A172 (cell line): ENCODE results near the gene PLD4. TPM values are rescaled to one million over a fixed set of nuclear protein-coding genes. Genes with fewer than 3 reads are reported as not detected.
"Not testable (repeated sequence)": the region's sequence is repeated elsewhere in the genome, so short reads cannot be mapped to it uniquely, and the experiment has no call there.

ENCODE experiments used
- DNase-seq: peaks from one replicate; pipeline ENCODE4 v3.0.0-alpha.2; 2015; ENCODE audit warnings: low spot score
- total RNA-seq: library from RNA; depleted of rRNA; stranded (reverse); fragments of >200 nt; shearing (Covaris generic); gene quantifications from 2 replicates; pipeline ENCODE4 v1.2.3, GENCODE V29; 2014

PLD4 gene
- total RNA-seq, 1 experiment from 2014 or later: not detected

DNA sequence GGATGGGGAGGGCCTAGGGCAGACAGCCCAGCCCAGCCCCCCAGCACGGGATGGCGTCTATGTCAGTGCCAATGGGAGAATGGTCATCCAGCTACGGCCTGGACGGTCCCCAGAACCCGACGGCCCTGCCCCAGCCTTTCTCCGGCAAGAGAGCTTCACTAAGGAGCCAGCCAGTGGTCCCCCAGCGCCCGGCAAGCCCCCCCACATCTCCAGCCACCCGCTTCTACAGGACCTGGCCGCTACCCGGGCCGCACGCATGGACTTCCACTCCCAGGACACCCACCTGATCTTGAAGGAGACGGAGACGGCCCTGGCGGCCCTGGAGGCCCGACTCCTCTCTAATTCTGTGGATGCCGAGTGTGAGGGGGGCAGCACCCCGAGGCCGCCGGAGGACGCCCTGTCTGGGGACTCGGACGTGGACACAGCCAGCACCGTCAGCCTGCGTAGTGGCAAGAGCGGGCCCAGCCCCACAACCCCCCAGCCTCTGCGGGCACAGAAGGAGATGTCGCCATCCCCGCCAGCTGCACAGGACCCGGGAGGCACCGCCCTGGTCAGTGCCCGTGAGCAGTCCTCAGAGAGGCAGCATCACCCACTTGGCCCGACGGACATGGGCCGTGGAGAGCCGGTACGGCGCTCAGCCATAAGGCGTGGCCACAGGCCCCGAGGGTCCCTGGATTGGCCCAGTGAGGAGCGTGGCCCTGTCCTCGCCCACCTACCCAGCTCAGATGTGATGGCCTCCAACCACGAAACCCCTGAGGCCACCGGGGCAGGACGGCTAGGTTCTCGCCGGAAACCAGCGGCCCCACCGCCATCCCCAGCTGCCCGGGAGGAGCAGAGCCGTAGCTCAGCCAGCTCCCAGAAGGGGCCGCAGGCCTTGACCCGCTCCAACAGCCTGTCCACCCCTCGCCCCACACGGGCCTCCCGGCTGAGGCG, 37.7 kb upstream of the PLD4 start:
- DNase-seq: no peak

DNA sequence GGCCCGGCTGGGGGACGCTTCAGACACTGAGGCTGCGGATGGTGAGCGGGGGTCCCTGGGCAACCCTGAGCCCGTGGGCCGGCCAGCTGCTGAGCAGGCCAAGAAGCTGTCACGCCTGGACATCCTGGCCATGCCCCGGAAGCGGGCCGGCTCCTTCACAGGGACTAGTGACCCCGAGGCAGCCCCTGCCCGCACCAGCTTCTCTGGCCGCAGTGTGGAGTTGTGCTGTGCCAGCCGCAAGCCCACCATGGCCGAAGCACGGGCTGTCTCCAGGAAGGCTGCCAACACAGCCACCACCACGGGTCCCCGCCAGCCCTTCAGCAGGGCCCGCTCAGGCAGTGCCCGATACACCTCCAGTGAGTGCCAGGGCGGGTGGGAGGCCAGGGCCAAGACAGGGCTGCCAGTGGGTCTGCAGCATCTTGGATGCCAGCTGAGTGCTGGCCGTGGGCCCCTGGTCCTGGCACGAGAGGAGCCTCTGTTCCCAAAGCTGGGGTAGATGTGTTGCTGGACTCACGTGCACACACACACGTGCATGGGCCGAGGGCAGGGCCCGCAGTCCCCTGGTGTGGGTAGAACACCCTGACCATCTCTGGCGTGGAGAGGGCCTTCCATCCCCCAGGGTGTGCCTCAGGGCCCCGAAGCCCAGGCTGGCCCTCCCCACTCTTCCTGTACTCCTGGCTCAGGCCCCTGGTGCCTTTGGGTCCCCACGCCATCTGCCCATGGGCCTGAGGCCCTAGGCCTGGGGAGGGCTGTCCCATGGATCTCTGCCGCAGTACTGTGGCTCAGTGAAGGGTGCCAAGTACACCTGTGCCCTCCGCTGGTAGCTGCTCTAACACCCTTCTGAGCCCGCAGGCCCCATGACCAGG, 36.8 kb upstream of the PLD4 start:
- no peak for DNase-seq

DNA sequence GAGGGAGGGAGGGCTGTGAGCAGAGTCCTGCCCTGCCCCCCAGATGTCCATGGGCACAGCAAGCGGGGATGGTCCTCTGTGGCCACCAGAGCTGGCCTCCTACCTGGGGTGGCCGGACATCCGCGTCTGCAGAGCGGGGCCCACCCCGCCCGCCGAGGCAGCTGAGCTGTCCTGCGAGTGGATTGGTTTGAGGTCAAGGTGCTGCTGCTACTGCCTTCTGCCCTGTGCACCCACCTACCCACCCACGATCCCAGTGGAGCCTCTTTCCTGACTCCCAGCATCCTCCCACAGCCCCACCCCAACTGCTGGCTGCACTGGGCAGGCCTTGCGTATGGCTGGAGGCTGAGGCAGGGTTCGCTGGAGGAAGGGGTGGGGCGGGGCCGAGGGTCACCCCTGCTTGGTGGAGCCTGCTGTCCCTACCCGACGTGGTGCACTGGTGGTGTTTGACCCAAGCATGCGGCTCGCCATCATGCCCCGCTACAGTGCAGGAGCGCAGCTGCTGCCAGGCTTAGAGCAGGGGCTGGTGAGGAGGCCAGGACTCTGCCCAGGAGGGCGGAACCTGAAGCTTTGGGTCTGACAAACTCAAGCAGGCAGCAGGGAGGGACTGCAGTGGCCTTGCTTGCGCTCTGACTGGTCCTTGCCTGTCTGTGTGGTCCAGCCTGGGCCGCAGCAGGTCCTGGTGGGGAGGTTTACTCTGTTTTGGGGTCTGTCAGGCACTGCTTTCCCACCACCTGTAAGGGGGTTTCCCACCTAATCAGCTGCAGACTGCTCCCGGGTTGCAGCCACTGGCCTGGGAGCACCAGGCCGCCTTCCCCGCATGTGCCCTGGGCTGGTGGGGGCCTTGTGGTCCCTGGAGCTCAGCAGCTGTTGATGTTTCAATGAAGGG, 35.9 kb upstream of the PLD4 start:
- no peak for DNase-seq

DNA sequence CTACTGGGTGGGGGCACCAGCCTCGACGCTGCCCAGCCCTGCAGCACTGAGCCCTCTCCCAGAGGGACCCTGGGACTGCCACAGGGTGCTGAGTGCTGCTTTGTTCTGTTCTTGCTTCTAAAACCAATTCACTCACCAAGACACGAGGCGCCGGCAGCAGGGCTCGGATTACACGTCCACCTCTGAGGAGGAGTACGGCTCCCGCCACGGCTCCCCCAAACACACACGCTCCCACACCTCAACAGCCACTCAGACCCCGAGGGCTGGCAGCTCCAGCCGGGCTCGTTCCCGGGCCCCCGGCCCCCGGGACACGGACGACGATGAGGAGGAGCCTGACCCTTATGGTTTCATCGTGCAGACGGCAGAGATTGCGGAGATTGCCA, 35.3 kb upstream of the PLD4 start:
- DNase-seq: no peak

DNA sequence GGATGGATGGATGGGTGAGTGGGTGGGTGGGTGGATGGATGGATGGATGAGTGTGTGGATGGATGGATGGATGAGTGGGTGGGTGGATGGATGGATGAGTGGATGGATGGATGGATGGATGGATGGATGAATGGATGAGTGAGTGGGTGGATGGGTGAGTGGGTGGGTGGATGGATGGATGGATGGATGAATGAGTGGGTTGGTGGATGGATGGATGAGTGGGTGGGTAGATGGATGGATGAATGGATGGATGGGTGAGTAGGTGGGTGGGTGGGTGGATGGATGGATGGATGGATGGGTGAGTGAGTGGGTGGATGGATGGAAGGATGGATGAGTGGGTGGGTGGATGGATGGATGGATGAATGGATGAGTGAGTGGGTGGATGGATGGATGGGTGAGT, 34.4 kb upstream of the PLD4 start:
- DNase-seq: not testable (repeated sequence)

DNA sequence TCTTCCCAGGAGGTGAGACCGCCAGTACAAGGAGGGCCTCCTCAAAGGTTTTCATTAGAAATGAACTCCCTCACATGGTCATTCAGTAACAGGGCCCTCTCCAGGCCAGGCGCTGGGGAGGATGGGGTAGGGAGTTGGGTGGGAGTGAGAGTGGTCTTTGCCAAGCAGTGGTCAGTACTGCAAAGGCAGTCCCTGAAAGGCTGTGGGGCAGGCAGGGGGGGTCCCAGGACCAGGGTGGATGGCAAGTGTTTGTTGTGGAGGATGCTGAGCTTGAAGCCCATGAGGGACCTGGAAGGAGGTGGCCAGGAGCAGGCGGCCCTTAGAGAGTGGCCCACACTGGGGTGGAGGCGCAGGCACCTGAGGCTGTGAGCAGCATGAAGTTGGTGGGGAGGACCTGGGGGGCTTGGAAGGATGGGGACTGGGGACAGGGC, 33.5 kb upstream of the PLD4 start:
- no peak for DNase-seq

DNA sequence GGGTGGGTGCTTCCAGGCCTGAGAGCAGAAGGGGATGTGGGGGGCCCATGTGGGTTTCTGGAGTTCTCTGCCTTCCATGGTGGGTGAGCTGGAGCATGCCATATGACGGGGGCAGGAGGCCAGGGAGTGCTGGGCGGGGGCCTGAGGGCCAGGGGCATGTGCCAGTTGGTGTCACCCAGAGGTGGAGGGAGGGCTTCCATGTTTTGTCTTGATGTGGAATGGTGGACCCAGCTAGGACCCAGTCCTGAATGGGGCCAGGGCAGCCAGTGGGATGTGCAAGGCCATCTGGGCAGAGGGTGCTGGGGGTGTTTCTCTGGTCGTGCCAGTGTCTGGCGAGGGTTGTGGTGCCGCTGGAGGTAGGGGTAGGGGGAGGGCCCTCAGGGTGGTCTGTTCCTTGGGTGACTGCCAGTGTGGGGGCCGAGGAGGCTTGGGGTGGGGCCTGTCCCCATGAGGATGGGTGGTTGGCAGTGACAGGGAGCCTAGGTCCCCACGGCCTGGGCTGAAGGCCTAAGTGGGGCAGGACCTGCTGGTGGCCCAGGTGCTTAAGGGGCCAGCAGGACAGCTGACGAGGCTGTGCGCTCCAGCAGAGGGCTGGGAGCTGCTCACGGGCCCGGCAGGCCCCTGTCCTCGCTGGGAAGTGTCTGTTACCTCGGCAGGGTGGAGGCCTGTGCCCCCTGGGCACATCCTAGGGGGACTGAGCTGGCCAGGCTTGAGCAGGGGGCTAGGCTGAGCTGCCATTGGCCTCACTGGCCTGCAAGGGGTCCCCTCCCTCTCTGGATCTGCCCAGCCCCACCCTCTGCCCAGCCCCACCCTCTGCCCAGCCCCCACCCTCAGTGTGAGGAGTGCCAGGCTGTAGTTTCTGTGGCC, 32.8 kb upstream of the PLD4 start:
- DNase-seq: no peak

DNA sequence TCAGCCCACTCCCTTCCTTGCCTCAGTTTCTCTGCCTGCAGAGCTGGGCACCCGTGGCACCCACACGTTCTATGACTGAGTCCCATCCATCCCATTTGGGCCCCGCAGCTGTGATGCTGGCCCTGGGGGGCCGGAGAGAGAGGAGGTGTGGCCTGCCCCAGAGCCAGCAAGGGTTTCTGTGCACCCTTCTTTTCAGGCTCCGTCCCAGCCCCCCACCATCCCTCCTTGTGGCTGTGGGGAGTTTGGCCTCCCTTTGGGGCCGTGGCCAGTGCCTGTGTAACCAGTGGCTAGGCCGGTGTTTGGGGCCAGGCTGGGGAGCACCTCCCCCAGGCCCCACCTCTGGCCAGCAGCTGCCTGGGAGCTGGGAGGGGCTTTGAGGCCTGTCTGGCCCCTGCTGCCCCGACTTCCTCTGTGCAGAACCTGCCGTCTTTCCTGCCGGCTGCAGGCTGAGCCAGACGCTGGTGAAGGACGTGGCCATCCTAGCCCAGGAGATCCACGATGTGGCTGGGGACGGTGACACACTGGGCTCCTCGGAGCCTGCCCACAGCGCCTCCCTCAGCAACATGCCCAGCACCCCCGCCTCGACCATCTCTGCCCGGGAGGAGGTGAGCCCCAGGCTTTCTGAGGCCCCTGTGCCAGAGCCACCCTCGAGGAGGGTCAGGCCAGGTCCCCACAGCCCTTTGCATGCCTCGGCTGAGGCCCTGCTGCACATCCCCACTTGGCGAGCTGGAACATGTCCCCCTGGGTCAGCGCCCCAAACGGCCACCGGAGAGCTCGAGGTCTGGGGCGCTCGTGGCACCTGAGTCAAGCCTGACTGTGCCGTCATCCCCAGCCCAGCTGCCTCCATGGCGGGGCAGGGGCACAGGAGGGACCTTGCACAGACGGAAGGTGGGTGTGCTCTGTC, 31.9 kb upstream of the PLD4 start:
- DNase-seq: no peak

DNA sequence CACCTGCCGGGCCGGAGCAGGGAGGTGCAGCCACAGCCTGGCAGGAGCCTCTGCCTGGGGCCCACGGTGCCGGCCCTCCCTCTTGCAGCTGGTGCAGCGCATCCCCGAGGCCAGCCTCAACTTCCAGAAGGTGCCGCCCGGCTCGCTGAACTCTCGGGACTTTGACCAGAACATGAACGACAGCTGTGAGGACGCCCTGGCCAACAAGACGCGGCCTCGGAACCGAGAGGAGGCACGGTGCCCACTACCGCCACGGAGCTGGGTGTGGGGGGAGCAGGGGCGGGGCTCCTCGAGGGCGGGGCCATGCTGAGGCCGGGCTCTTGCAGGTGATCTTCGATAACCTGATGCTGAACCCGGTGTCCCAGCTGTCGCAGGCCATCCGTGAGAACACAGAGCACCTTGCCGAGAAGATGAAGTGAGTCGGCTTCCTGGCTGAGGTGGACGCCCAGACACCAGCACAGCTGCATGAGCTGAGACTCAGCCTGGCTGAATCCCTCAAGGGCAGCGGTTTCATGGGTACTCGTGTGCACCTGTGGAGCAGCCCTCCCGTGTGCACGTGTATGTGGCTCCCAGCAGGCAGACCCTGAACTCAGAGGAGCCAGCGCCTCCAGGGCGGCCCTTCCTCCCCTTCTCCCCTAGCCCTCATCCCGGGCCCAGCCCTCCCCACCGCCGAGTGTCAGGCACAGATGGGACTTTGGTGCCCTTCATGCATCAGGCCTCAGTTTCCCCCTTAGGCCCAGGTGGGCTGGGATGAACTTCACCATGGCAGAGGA, 31.1 kb upstream of the PLD4 start:
- DNase-seq: no peak

DNA sequence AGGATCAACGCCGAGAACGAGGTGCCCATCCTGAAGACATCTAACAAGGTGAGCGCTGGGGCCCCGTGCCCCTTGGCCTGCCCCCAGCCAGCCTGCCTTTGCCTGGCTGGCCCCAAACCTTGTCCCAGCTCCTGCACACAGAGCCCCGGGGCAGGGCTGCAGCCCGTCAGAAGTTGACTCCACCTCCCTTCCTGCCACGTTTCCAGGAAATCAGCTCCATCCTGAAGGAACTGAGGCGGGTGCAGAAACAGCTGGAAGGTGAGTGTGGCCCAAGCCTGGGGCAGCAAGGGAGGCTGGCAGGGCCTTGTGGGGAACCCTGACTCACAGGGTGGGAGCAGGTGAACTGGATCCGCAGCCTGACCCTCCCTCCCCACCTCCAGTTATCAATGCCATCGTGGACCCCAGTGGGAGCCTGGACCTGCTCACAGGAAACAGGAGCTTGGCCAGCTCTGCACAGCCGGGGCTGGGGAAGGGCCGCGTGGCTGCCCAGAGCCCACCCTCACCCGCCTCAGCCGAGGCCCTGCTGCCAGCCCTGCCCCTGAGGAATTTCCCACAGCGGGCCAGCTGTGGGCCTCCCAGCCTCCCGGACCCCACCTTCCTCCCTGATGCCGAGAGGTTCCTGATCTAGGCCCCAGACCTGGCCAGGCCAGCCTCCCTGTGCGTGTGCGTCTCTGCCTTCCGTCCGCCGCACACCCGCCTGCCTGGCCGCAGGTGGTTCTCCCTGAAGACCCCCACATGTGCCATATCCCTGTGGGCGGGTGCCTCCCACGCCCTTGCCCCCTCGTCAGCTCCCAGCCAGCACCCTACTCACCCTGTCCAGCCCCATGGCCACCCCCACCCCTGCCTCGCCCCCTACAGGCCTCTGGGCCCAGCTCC, 30.1 kb upstream of the PLD4 start:
- DNase-seq: no peak

DNA sequence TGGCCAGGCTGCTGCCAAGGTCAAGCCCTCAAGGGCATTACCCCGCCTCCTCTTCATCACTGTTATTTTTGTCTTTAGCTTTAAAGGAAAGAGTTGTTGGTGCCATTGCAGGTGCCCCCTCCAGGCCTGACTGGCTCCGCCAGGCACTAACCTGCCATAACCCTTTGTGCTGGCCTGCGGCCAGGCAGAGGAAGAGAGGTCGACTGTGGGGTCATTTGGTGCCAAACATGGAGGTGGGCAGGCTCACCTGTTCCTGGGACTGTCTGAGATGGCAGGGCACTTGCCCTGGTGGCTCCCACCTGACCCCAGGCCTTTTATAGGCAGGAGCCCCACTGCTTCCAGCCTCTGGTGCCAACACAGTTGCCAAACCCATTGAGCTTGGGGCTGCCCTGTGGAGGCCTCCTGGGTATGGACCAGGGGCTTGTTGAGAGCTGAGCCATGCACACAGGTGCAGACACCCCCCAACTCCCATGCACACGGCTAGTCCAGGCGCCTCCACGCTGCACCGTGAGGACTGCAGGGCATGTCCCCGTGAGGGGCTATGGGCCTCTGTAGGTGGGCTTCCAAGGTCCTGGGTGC, 29.4 kb upstream of the PLD4 start:
- no peak for DNase-seq

DNA sequence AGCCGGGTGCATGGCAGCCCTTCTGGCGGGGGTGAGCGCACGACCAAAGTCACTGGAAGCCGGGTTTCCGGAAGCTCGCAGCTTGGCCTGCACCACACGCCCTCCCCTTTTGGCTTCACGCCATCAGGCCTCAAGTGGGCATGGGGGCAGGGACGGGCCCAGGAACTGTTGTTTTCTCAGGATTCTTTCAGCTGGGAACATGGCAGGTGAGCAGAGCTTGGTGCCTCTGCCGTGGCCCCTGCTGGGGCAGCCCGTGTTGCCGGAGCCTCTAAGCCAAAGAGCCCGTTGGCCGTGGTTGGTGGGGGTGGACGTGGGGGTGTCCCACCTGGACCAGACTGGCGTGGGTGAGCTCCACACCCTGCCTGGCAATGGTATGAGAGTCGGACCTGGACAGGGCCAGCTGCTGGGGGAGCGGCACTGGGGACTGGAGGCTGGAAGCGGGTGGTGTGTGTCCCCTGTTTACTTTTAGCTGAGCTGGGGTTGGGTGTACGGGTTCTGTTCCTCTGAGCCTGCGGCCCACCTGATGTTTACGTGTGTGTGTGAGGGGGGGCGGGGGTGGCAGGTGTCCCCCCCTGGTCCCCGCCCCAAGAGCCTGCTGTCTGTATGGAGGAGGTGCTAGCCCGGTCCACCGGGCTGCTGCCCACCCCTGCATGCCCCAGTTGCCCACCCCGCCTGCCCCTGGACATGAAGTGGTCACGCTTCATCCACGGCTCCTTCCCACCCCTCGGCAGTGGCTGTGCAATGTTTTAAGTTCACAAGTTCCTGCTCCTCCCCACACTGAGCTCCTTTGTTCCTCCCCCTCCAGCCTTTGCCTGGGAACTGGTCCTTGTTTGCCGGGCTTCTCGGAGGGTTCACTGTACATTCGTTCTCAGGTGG, 28.7 kb upstream of the PLD4 start:
- no peak for DNase-seq

DNA sequence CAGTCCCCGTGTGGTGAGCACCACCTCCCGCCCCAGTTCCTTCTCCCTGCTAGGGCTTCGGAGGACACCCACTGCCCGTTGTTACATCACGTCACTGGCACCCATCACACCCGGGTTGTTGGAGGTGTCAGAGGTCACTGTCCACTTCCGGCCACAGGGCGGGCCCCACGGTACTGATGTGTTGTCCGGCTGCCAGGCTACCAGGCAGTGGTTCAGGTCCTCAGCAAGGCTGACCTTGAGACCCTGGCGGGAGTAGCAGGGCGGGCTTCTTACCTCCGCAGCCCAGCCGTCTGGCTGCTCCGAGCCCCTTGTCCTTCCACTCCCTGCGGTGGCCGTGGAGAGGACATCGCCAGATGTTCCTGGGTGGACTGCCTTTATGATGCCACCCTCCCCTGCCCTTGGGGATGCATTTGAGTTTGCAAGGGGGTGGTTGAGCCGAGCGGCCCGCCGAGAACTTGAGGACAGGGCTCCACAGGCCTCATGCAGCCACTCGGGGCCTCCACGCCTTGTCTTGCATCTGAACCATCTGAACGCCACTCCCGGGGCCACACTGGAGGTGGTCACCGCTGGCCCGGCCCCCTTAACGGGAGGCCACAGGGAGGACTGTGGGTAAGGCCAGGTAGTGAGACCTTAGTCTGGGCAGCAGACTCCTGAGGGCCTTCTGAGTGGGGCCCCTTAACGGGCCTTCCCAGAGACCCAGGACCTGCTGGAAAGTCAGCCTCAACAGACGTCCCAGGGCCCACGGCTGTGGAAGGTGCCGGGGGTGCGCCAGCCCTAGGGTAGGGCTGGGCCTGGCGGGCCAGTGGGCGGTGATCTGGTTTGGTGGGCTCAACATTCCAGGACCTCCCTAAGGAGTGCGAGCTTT, 27.1 kb upstream of the PLD4 start:
- DNase-seq: no peak

DNA sequence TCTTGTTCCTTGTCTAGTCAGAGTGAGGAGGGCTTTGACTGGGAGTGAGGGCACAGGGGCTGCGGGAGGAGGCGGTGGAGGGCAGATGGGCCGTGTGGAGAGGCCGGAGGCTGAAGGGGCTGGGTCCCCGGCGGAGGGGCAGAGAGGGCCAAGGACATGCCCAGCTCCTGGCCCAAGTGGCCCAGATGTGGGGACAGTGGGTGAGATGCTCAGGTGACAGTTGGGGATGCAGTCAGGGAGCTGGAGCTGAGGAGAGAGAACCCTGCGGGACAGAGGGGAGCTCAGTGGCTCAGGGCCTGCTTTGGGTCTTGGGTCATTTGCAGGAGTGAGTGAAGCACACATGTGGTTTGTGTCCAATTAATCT, 26.5 kb upstream of the PLD4 start:
- no peak for DNase-seq

DNA sequence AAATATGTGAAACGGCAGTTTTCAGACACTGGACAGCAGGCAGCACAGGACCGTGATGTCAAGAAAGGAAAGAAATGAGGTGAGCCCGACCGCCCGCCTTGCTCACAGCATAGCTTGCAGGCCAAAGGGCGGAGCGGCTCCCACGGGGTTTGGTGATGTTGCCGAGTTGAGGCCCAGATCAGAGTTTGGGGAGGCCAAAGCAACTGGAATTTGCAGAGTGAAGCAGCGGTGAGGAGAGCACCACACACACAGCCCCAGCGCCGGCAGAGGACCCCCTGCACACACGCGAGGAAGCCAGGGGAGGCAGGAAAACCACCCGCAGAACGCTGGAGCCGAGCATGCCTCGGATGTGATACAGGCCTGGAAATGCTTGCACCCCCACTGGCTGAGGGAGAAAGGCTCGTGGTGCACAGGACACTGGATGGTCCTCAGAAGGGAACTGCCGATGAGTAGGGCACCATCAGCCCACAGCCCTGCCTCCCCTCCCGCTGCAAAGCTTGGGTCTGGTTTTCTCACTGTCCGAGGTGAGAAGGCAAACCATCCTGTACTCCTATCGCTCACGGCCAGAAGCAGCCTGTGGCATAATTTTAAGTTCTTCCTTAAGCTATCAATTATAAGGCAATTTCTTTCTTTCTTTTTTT, 25.7 kb upstream of the PLD4 start:
- DNase-seq: no peak
